ENCODE data around the gene TIMM21.
A peak's percentile ranks its signal among the peaks of the same experiment; 100 is the strongest.

The TIMM21 gene

GRCh38 chr18:74110976-74111375 is 37.3 kb upstream of the TIMM21 start:
- no peaks in the 10 kb centered on the region for H3K9me2 ChIP-seq (replicated peaks; ENCODE audit: low read depth, low read length)
- H3K27me3 ChIP-seq (ENCODE audit: insufficient read depth, low read length, poor library complexity, severe bottlenecking): no peaks in the 10 kb centered on the region
- H3K36me3 ChIP-seq (ENCODE audit: insufficient read depth, low read length): no peaks in the 10 kb centered on the region
- H2AFZ ChIP-seq (ENCODE audit: low read length): no peak overlapping the region
- H3K9ac ChIP-seq (ENCODE audit: low read depth, low read length, poor library complexity, severe bottlenecking): no peak overlapping the region
- no peak overlapping the region for H3K4me2 ChIP-seq (ENCODE audit: low read depth, low read length, poor library complexity, severe bottlenecking)
- H4K20me1 ChIP-seq (ENCODE audit: insufficient read depth, low read length, poor library complexity, severe bottlenecking): no peaks in the 10 kb centered on the region
- TF ChIP-seq EZH2phosphoT487 (IDR thresholded peaks at IDR 0.05; ENCODE audit: borderline replicate concordance) (no peak), CTCF (conservative IDR thresholded peaks at IDR 0.05; ENCODE audit: low read length) (no peak)
- H3K4me3 ChIP-seq (ENCODE audit: low read length, poor library complexity, severe bottlenecking): no peak overlapping the region
- H3K4me1 ChIP-seq (ENCODE audit: insufficient read depth, low read length, poor library complexity, severe bottlenecking): no peaks in the 10 kb centered on the region
- peaks cover 6% of the 10 kb centered on the region; the same call in 1 of the 2 replicates for H3K9me3 ChIP-seq (ENCODE audit: insufficient read depth, low read depth, low read length)
- no peaks in the 10 kb centered on the region for H3K79me2 ChIP-seq (ENCODE audit: insufficient read depth, low read length)
- no peaks in the 10 kb centered on the region for H3F3A ChIP-seq (ENCODE audit: low read depth)

- Histone ChIP-seq H3K36me3 (ENCODE audit: insufficient read depth, low read length) (no peaks in the 10 kb centered on the region), H3K4me2 (ENCODE audit: low read depth, low read length, poor library complexity, severe bottlenecking) (no peak overlapping the region), H3K9me2 (replicated peaks; ENCODE audit: low read depth, low read length) (no peaks in the 10 kb centered on the region), H3K79me2 (ENCODE audit: insufficient read depth, low read length) (no peaks in the 10 kb centered on the region), H4K20me1 (ENCODE audit: insufficient read depth, low read length, poor library complexity, severe bottlenecking) (no peaks in the 10 kb centered on the region), H3F3A (ENCODE audit: low read depth) (no peaks in the 10 kb centered on the region), H3K9ac (ENCODE audit: low read depth, low read length, poor library complexity, severe bottlenecking) (no peak overlapping the region), H3K4me3 (ENCODE audit: low read length, poor library complexity, severe bottlenecking) (no peak overlapping the region), H3K4me1 (ENCODE audit: insufficient read depth, low read length, poor library complexity, severe bottlenecking) (no peaks in the 10 kb centered on the region), H3K9me3 (ENCODE audit: insufficient read depth, low read depth, low read length) (peaks cover 6% of the 10 kb centered on the region; the same call in 1 of the 2 replicates), H2AFZ (ENCODE audit: low read length) (no peak overlapping the region), H3K27me3 (ENCODE audit: insufficient read depth, low read length, poor library complexity, severe bottlenecking) (no peaks in the 10 kb centered on the region)
- TF ChIP-seq CTCF (conservative IDR thresholded peaks at IDR 0.05; ENCODE audit: low read length) (no peak), EZH2phosphoT487 (IDR thresholded peaks at IDR 0.05; ENCODE audit: borderline replicate concordance) (no peak)
These were observed 34.6 kb upstream of the TIMM21 start for GRCh38 chr18:74113711-74114110.

GRCh38 chr18:74114116-74114515 is 34.2 kb upstream of the TIMM21 start:
- Histone ChIP-seq H3K9me3 (ENCODE audit: insufficient read depth, low read depth, low read length) (peaks cover 6% of the 10 kb centered on the region; the same call in 1 of the 2 replicates), H3F3A (ENCODE audit: low read depth) (no peaks in the 10 kb centered on the region), H3K4me3 (ENCODE audit: low read length, poor library complexity, severe bottlenecking) (no peak overlapping the region), H2AFZ (ENCODE audit: low read length) (0 out of 2 replicates have a peak overlapping the region, but pooled peaks have one; percentile 16), H3K4me1 (ENCODE audit: insufficient read depth, low read length, poor library complexity, severe bottlenecking) (no peaks in the 10 kb centered on the region), H3K36me3 (ENCODE audit: insufficient read depth, low read length) (no peaks in the 10 kb centered on the region), H3K9me2 (replicated peaks; ENCODE audit: low read depth, low read length) (no peaks in the 10 kb centered on the region), H3K4me2 (ENCODE audit: low read depth, low read length, poor library complexity, severe bottlenecking) (no peak overlapping the region), H3K9ac (ENCODE audit: low read depth, low read length, poor library complexity, severe bottlenecking) (no peak overlapping the region), H4K20me1 (ENCODE audit: insufficient read depth, low read length, poor library complexity, severe bottlenecking) (no peaks in the 10 kb centered on the region), H3K79me2 (ENCODE audit: insufficient read depth, low read length) (no peaks in the 10 kb centered on the region), H3K27me3 (ENCODE audit: insufficient read depth, low read length, poor library complexity, severe bottlenecking) (no peaks in the 10 kb centered on the region)
- TF ChIP-seq EZH2phosphoT487 (IDR thresholded peaks at IDR 0.05; ENCODE audit: borderline replicate concordance) (no peak), CTCF (conservative IDR thresholded peaks at IDR 0.05; ENCODE audit: low read length) (no peak)
